ENCODE results near the gene NRL.

The NRL gene

DNA sequence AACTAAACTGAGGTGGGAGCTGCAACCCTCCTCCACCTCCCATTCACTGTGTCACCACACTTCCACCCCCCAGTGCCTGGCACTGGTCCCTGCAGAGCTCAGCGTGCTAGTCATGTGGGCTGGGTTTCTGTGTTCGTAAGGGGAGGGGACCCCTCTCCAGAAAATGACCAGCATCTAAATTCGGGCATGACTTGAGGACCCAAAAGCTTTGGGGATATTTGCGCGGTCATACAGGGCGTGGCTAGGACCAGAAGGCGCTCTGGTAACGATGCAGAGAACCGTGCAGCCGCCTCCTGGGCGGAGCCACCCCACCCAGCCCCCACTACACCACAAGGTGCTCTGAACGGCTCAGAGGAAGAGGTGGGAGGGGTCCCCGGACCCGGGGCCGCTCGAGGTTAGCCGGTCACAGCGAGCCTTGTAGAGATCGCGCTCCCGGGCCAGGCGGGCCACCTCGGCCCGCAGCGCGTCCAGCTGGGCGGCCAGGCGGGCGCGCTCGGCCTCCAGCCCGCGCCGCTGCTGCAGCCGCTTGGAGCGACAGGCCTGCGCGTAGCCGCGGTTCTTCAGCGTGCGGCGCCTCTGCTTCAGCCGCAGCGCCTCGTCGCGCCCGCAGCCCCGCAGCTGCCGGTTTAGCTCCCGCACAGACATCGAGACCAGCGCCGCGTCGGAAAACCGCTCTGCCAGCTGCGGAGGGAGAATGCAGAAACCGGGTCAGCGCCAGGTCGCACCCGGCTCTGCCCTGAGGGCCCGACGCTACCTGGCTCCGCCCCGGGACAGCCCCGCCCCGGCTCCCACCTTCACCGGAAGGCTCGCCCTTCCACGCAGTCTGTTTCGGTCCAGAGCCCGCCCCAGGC, 33.6 kb downstream of the NRL start:
- DNase-seq = peak; percentile 48

DNA sequence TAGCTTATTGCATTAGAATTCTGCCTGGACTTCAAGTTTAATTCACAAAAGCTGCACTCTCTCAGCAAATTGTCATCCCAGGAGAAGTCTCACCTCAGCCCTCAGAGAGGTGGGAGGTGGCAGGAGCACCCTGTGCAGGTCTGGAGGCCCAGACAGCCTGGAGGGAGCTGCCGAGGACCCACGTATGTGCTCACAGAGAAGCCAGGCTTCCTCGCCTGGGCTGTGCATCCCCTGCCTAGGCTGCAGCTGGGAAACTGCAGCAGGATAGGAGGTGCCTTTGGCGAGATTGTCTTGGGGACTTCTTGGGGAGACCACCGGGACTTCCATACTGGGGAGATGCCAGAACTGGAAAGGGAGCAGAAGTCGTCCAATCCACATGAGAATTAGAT, 34.6 kb downstream of the NRL start:
- no peak for DNase-seq

DNA sequence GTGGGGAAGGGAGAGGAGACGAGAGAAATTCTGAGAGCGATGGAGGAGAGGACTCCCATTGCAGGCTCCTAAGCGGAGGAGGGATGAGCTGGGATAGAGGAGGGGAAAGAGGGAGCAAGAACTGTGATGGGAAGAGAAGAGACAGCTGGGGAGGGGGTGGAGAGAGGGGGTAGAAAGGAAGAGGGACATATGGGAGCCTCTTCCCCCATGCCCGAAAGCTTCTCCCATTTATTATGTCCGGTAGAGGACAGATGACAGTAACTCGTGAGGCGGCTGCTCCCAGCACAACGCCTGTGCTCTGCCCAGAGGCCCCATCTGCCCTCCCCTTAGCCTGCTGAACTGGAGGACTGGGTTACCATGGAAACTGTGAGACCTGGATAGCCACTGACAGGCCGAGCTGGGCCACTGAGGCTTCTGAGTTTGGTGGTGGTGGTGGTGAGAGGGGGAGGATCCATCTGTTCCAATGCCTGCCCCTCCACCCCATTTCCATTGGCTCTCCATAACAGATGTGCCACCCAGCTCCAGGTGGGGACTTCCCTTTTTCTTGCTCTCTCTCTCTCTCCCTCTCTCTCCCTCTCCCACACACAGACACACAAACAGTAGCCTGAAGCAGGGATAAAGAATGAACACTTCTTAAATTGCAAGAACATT, 35.1 kb downstream of the NRL start:
- DNase-seq = no peak

DNA sequence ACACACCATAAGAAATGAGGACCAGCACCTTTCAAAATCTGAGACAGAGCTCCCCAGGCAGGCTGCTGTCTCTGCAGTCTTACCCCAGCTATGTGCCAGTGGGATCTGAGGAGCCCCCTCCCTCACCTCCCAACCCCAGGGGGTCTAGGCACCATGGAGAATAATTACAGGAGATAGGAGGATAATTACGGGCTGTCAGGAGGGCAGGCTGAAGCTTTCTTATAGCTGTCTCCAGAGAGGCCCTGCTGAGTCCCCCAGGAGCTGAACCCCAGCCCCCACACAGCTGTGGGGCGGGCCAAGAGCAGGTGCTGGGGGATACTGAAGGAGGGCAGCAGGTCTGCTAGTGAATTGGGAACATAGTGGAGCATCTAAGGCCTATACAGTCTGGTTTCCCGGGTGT, 36.6 kb downstream of the NRL start:
- DNase-seq = no peak

DNA sequence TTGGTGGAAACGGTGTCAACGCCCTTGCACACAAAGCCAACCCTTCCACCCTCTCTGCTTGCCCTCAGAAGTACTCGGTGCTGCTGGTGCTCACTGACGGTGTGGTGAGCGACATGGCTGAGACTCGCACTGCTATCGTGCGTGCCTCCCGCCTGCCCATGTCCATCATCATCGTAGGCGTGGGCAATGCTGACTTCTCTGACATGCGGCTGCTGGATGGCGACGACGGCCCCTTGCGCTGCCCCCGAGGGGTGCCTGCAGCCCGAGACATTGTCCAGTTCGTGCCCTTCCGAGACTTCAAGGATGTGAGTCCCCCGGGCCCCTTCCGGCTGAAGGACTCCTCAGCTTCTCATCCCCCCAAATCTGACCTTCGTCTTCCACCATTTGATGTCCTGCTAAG, 37.7 kb downstream of the NRL start:
- no peak for DNase-seq

DNA sequence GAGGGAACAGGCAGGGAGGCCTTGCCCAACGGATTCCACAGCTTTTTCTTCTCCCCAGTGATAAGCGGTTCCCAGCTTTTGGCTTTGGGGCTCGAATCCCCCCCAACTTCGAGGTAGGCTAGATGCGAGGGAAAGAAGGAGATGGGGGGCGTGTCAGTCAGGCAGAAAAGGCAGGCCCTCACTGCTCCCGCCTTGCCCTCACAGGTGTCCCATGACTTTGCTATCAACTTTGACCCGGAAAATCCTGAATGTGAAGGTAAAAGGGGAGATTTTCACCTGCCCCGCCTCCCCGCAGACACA, 38.5 kb downstream of the NRL start:
- no peak for DNase-seq

DNA sequence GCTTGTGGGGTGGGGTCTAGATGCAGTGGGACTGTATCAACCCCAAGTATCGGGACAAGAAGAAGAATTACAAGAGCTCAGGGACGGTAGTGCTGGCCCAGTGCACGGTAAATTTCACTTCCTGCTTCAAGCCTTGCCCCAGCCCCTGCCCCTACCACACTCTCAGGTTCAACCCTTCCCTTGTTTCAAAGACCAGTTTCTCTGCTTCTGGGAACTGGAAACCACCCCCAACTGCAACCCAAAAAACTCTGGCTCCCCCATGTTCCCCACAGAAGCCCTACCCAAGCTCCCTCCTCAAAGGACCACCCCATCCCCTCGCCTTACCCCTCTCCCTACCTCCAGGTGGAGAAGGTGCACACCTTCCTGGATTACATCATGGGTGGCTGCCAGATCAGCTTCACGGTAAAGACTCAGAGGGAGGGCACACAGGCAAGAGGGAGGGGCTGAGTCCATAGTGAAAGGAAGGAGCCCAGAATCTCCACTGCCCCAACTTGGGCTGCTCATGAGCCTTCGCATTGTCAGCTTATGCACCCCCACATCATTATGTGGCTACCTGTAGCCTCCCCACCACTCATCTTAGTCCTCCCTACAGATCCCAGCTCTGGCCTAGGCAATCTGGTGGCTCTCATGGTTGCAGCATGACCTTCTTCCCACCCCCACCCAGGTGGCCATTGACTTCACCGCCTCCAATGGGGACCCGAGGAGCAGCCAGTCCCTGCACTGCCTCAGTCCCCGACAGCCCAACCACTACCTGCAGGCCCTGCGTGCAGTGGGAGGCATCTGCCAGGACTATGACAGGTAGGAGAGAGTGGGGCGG, 39.1 kb downstream of the NRL start:
- no peak for DNase-seq

DNA sequence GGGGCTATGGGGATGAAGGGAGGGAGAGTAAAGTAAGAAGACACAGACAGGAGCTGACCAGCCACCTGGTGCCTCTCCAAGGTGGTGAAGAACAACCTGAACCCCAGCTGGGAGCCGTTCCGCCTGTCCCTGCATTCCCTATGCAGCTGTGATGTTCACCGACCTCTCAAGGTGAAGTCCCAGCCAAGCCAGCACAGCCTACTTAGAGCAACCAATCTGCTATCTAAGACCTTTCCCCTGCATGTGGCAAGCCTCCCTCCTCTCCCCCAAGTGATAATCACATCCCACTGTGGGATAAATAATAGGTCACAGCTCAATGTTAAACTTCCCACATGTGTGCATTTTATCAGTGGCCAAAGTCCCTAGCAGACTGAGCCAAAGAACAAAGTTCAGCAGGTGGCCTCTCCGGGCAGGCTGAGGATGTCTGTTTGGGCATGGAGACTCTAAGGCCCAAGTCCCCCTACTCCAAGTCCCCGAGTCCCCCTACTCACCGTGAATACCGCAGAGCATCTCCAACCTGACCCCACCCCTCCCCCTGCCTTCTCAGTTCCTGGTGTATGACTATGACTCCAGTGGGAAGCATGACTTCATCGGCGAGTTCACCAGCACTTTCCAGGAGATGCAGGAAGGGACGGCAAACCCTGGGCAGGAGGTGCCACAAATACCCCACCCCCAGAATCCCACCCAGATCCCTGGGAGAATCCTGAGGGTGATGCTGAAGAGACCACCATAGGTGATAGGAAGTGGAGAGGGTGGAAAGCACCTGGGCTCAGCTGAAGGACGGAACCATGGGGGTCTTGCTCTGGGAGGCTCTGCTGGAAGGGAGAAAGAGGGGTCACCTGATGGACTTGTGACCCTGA, 39.9 kb downstream of the NRL start:
- no peak for DNase-seq

DNA sequence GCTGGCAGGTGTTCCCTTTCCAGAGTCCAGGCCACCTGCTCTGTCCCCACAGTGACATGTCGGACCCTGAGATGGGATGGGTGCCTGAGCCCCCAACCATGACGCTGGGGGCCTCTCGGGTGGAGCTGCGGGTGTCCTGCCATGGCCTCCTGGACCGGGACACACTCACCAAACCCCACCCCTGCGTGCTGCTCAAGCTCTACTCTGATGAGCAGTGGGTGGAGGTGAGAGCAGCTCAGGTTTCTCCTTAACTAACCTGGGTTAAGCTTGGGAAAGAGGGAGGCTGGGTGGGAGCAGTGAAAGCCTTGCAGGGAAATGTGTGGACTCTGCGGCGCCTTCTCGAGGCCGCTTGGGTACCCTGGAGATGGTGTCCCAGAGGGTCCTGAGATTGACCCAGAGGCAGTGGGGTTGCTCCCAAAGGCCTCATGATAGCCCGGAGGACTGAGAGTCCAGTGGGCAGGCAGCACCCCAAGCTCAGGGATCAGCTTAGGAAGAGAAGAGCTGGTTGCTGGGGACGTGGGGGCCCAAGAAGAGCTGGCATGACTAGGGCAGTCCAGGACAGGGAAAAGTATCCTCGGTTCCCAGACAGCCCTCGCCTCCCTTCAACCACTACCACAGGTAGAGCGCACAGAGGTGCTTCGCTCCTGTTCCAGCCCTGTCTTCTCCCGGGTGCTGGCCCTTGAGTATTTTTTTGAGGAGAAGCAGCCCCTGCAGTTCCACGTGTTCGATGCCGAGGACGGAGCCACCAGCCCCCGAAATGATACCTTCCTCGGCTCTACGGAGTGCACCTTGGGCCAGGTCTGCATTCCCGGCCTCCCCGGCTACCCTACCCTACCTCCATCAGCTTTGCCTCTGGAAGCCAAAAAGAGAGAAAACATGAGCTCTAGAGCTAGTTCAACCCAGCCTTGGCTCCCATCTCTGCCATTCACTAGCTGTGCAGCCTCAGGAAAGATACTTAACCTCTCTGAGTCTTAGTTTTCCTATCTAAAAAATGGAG, 41.6 kb downstream of the NRL start:
- DNase-seq = no peak

DNA sequence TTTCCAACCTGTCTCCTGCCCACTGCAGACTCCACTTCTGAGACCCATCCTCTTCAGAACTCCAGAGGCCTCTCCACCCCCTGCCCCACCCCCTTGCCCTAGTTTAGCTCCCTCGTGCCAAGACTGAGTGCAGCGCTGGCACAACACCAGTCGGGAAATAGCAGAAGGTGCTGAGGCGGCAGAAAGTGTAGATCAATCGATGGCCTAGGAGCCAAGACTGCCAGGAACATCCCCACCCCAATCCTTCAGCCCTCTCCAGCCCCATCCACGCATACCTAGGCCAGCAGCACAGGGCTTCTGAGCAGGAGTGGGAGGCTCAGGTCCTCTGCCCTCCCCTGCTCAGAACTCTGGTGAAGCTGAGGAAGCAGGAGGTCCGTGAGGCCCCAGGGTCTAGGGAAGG, 42.3 kb downstream of the NRL start:
- DNase-seq = no peak

DNA sequence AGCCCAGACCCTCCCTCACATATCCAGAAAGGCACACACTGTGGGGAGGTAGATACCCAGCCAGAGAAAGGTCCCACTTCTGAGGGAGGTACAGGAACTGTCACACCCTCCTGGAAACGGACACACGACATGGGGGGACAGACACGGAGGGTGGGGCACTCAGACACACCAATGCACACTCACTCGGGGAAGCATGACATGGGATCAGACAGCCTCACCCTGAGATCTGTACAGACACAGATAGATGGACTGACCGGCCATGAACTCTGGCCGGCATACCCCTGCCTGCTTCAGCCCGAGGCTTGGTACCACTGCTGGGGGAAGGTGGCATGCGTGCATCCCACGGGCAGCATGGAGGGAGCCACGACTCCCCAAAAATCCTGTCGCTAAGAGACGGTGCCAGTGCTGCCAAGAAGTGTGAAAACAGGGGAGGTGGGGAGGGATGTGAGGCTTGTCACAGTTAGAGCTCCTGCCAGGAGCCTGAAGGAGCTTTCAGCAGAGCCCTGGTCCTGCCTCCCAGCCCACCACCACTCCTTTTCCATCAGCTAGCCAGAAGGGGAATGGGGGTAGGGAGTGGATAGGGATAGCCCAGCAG, 42.8 kb downstream of the NRL start:
- no peak for DNase-seq

DNA sequence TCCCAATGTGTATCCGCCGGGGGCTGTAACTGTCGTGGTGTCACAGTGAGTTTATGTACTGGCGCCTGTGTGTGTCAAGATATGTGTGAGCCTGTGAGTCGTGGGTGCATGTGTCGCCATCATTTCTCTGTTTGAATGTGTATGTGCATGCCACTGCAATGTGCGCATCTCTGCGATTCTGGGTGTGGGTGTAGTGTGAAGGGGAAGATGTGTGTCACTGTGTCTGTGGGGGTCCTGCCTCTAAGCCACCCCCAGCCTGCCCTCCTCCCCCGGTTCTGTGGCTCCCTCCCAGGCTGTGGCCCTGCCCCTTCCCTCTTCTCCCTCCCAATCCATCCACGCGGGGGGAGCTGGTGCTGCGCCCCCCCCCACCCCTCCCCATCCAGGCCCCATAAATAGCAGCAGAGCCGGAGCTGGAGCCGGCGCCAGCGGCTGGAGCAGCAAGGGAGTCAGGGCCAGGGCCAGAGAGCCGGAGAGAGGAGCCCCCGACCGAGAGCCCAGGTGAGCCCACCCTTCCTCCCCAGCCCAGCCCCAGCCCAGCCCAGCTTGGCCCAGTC, 43.5 kb downstream of the NRL start, which contains the start of gene CPNE6:
Gene CPNE6 (plus strand): TSS at position 419 of the 554 bp plus-strand sequence. CDS start 1,375 bp downstream, outside the sequence.
- no peak for DNase-seq

DNA sequence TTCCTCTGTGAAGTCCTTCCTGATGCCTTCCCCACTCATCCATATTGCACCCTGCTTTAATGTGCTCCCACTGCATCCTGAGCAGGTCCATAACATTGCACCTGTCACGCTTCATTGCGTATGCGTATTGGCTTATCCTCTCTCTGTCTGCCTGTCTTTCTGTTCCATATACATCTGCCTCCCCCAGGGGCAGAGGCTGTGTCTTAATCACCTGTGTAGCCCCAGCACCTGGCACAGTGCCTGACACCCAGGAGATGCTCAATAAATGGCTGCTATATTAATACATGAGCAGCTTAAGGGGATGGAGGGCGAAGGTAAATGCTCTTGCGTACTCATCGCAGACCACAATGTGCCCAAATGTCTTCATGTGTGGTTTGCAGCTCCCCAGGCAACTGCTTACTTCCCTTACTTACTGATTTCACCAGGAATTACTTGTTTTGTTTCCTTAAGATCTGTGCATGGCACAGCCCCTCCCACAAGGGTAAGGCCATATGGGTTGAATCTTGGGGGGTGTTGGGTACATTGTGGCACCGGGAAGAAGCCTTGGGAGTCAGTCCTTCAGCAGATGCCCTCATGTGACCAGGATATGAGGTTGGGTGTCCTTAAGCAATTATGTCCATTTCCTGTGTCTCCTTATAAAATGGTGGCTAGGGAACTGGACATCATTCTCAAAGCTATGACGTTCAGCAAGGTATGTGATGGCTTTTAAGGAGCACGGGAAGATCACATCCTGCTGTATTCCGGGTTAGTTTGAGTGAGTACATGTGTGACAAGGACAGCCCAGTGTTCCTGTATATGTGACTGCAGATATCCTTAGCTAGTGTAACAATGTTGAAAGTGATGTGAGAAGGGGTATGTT, 44.2 kb downstream of the NRL start:
- DNase-seq = no peak

DNA sequence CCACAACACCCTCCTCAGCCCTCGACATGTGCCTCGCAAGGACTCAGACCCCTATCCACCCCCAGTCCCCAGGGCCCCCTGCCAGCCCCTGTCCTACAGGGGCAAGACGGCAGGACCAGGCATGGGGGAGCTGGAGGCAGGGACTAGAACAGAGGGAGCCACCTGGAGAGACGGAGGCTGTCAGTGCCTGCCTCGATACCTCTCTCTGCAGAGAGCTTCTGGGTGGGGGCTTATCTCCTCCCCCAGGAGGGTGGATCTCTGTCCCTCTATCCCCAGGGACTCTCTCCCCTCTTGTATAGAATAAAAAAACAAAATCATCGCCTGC, 45.4 kb downstream of the NRL start:
- no peak for DNase-seq

DNA sequence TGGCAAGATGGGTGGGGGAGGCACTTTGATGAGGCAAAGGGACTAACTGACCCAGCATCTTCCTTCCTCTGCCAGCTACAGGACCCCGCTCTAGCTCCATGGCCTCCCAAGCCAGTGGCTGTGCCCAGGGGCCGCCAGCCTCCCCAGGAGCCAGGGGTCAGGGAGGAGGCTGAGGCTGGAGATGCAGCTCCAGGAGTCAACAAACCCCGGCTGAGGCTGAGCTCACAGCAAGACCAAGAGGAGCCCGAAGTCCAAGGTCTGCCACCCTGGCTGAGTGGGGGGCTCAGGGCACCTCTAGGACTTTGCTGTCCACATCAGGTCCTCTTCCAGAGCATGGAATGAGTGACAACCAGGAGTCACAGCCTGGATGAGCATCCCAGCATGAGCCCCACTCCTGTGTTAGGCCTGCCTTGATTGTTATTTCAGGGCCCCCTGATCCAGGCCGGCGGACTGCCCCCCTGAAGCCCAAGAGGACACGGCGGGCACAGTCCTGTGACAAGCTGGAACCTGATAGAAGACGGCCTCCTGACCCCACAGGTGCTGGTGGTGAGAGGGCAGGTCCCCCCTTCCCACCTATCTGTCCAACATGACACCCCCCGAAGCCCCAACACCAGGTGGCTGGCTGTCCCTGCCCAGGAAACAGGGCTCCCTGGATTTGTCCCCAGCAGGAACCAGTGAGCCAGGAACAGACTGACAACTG, 45.9 kb downstream of the NRL start:
- DNase-seq = no peak

DNA sequence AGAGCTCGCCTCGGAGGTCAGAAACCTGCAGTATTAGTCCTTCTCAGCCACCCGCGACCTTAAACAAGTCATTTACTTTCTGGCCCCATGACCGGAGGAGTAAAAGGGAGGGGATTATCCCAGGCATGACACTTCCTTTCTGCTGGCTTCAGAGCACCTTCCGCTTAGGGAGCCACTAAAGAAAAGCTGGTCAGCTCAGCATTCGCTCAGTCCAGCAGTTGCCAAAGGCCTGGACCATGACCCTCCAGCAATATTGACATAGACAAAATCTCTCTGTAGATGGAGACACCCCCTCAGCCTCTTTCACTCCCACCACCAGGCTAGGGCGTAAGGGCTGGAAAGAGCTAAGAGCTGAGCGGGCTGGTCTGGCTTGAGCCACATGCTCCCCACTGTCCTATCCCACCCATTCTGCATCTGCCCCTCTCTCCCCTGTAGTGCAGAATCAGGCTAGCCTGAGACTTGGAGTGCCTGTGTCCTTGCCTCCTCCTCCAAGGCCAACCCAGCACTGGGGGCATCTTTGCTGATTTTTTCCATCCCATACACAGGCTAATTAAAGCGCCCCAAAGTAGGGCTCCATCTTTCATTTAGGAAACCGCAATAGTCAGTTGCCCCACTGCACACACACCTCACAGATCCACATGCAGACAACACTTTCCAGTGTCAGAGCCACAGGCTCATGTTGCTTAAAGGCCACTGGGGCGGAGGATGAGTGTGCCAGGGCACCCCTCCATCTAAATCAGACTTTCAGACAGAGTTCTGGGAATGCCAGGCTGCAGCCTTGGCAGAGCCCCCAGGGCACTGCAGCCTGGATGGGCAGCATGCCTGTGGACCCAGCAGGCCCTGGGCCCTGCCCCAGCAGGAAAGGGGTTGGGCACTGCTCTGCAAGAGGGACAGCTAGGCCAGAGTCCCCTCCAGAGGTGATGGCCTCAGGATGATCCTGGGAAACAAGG, 47.3 kb downstream of the NRL start:
- DNase-seq = no peak

DNA sequence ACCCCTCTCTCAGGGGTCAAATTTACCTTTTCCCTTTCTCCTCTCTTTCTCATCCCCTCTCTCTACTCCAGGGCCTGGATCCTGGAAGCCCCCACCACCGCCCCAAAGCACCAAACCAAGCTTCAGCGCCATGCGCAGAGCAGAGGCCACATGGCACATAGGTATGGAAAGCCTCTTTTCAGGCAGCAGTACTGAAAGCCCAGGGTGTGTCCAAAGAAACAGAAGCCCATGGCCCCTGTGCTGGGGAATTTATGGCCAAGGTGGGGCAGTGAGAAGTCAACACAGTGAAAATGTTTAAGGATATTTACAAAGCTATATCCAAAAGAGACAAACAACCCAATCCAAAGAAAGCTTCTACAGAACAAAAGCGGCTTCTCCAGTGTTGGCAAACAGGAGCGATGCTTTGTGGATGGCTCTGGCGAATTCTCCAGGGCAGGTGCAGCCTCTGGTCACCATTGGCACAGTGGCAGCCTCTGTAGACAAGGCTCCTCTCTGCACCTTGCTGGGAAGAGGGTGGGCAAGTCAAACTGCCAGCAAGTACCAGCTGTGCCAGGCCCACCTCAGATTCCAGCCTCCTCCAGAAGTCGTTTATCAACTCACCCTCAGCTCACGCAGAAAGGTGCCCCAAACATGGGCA, 48.1 kb downstream of the NRL start:
- DNase-seq = no peak

DNA sequence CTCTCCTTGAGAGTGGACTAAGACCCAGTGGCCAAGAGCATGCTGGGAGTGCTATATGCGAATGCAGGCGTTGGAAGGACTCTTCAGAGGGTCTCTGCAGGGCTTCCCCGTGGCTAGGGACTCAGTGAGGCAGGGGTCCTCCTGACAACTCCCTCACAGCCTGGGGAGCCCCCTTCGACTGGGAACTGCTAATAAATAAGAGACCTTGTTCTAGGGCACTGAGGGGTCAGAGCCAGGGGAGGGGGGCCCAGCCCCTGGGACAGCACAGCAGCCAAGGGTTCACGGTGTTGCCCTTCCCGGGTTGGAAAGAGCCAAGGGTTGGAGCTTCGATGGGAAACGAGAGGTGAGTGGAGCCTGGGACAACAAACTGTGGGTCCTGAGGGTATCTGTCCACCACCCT, 49.3 kb downstream of the NRL start:
- DNase-seq = no peak
